ENCODE data around the gene CAPN10. TPM values are rescaled to one million over a fixed set of nuclear protein-coding genes. Genes with fewer than 3 reads are reported as not detected.

Gene CAPN10
- total and polyA plus RNA-seq, 2 donors from 2014 or later: 26.3 to 50.9 TPM

DNA sequence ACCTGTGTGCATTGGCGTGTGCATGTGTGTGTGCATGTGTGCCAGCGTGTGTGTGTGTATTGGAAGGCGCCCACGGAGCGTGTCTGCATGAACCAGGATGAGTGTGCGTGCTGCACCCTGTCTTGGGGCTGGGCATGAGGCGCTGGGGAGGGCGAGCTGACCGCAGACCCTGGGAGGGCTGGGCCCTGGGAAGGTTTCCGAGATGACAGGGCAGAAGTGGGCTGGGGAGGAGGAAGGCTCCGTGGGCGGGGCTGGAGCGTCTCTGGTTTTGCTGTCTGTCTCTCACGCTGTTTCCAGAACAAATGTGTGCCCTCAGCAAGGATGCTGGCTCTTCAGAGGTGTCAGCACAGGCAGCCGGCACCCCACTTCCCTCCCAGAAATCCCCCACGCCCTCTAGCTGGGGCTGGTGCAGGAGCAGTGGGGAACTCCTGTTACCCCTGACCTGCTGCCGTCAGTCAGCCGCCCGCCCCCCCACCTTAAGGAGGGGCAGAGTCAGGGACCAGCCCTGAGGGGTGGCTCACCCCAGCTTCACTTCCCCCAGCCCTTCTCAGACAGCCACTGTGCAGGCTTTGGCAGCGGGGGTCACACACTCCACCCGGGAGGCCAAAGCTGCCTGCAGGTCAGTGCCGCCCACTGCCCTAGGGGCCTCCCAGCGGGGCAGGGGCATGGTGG, 38.6 kb downstream of the CAPN10 start, which contains the start of gene GPR35:
GPR35 (plus strand) TSS at position 531 of the 672 bp plus-strand sequence. CDS start 4,473 bp downstream, outside the sequence.
- Histone ChIP-seq H3K9me3 (ENCODE audit: control insufficient read depth in 2 of 3, insufficient read depth in 1 of 3, low read length in 3 of 3) (no peaks in the 10 kb centered on the region), H3K36me3 (ENCODE audit: control insufficient read depth in 2 of 3, insufficient read depth in 3 of 3, low read length in 3 of 3) (no peaks in the 10 kb centered on the region), H3K4me1 (ENCODE audit: control insufficient read depth in 2 of 3, insufficient read depth in 2 of 3, low read depth in 1 of 3, low read length in 3 of 3) (no peaks in the 10 kb centered on the region), H3K27ac (ENCODE audit: low read depth in 2 of 2, low read length in 2 of 2) (no peak within 1 kb of the TSS), H3K9ac (ENCODE audit: low read length in 3 of 3) (no peak within 1 kb of the TSS), H3K27me3 (ENCODE audit: control insufficient read depth, insufficient read depth, low read length) (no peaks in the 10 kb centered on the region), H3K4me3 (ENCODE audit: low read length in 3 of 3) (no peak within 1 kb of the TSS)
- no peak for FAIRE-seq
- intact Hi-C loops (cut with DNase I): no loop called here
- TF ChIP-seq, protein P1, sequence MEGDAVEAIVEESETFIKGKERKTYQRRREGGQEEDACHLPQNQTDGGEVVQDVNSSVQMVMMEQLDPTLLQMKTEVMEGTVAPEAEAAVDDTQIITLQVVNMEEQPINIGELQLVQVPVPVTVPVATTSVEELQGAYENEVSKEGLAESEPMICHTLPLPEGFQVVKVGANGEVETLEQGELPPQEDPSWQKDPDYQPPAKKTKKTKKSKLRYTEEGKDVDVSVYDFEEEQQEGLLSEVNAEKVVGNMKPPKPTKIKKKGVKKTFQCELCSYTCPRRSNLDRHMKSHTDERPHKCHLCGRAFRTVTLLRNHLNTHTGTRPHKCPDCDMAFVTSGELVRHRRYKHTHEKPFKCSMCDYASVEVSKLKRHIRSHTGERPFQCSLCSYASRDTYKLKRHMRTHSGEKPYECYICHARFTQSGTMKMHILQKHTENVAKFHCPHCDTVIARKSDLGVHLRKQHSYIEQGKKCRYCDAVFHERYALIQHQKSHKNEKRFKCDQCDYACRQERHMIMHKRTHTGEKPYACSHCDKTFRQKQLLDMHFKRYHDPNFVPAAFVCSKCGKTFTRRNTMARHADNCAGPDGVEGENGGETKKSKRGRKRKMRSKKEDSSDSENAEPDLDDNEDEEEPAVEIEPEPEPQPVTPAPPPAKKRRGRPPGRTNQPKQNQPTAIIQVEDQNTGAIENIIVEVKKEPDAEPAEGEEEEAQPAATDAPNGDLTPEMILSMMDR (IDR thresholded peaks at IDR 0.05; ENCODE audit: borderline replicate concordance, extremely low read depth, insufficient read depth): no peak
- peak in 2 of 5 donors; percentile 47 to 77 for DNase-seq

- no peaks in the 10 kb centered on the region for H3K36me3 ChIP-seq (ENCODE audit: control insufficient read depth in 2 of 3, insufficient read depth in 3 of 3, low read length in 3 of 3)
- DNase-seq (peak in 3 of 5 donors; percentile 39 to 76 (median 41)), FAIRE-seq (no peak)
- no peaks in the 10 kb centered on the region for H3K4me1 ChIP-seq (ENCODE audit: control insufficient read depth in 2 of 3, insufficient read depth in 2 of 3, low read depth in 1 of 3, low read length in 3 of 3)
- TF ChIP-seq, protein P1 (IDR thresholded peaks at IDR 0.05; ENCODE audit: borderline replicate concordance, extremely low read depth, insufficient read depth): no peak
- no peak overlapping the region for H3K27ac ChIP-seq (ENCODE audit: low read depth in 2 of 2, low read length in 2 of 2)
- H3K4me3 ChIP-seq (ENCODE audit: low read length in 3 of 3): no peak overlapping the region
- intact Hi-C loops (cut with DNase I): no loop called here
- H3K9me3 ChIP-seq (ENCODE audit: control insufficient read depth in 2 of 3, insufficient read depth in 1 of 3, low read length in 3 of 3): no peaks in the 10 kb centered on the region
- H3K9ac ChIP-seq (ENCODE audit: low read length in 3 of 3): no peak overlapping the region
- no peaks in the 10 kb centered on the region for H3K27me3 ChIP-seq (ENCODE audit: control insufficient read depth, insufficient read depth, low read length)
Measured at GRCh38 chr2:240626531-240627300, 40.2 kb downstream of the CAPN10 start.

DNA sequence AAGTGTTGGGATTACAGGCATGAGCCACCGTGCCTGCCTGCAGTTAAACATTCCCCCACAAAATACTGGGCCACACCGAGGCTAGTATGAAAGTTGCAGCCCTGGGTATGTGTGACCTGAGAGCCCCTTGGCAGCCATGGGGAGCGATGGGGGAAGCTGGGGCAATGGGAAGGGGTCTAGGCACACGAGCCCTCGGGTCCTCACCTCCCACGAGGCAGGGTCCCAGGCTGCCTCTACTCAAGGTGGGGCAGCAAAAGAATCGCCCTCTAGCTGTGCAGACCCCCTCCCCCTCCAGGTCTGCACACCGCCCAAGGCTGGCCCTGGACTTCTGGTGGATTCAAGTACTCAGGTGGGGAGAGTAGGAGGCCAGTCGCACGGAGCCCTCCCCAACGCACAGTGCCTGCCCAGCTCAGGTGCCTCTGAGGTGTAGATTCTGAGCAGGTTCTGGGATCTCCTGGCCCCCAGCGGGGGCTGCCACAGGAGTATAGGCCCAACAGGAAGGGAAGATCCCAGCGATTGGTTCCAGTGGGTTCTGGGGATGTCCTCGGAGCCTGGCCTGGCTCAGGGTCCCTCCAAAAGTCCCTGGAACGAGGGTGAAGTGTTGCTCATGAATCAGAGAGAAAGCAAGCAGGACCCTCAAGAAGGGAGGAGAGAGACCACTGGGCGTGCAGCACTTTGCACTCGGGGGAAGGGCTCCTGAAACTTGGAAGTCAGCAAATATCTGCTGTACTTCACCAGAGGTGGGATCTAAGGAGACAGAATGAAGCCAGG, 41.4 kb downstream of the CAPN10 start:
- DNase-seq: peak in 2 of 5 donors; percentile 25 to 61

More for the DNA sequence above, 41.4 kb downstream of the CAPN10 start:
- Histone ChIP-seq H3K9me3 (ENCODE audit: control insufficient read depth in 2 of 3, insufficient read depth in 1 of 3, low read length in 3 of 3) (no peaks in the 10 kb centered on the region), H3K4me1 (ENCODE audit: control insufficient read depth in 2 of 3, insufficient read depth in 2 of 3, low read depth in 1 of 3, low read length in 3 of 3) (no peaks in the 10 kb centered on the region), H3K36me3 (ENCODE audit: control insufficient read depth in 2 of 3, insufficient read depth in 3 of 3, low read length in 3 of 3) (no peaks in the 10 kb centered on the region), H3K27ac (ENCODE audit: low read depth in 2 of 2, low read length in 2 of 2) (no peak overlapping the region), H3K9ac (ENCODE audit: low read length in 3 of 3) (no peak overlapping the region), H3K27me3 (ENCODE audit: control insufficient read depth, insufficient read depth, low read length) (no peaks in the 10 kb centered on the region), H3K4me3 (ENCODE audit: low read length in 3 of 3) (no peak overlapping the region)
- TF ChIP-seq, protein P1 (IDR thresholded peaks at IDR 0.05; ENCODE audit: borderline replicate concordance, extremely low read depth, insufficient read depth): no peak
- intact Hi-C loops (cut with DNase I): no loop called here
- FAIRE-seq: no peak
